Smooth muscle cell (in vitro differentiated cells): ENCODE results near the gene SPDEF. TPM values are rescaled to one million over a fixed set of nuclear protein-coding genes. Genes with fewer than 3 reads are reported as not detected.

Experiments
- DNase-seq: peaks from one replicate; lab custom pipeline; 2025; ENCODE audit not compliant: unreplicated experiment; lab: John Stamatoyannopoulos, UW
- H2AFZ ChIP-seq: fragments of 200-600 bp; sonication (generic); 2 replicates; pipeline ENCODE4 v1.6.0; 2016; ENCODE audit warnings: antibody characterized with exemption, low read depth, mild to moderate bottlenecking
- H3F3A ChIP-seq: fragments of 200-600 bp; sonication (generic); 2 replicates; pipeline ENCODE4 v1.6.0; 2017; ENCODE audit warnings: antibody characterized with exemption, low read depth
- H3K27ac ChIP-seq: fragments of 200-600 bp; sonication (generic); 2 replicates; pipeline ENCODE4 v1.5.1; 2016; ENCODE audit warnings: low read depth, mild to moderate bottlenecking
- H3K27me3 ChIP-seq: fragments of 200-600 bp; sonication (generic); 2 replicates; pipeline ENCODE4 v1.6.1; 2016; ENCODE audit warnings: low read depth, mild to moderate bottlenecking
- H3K36me3 ChIP-seq: fragments of 200-600 bp; sonication (generic); 2 replicates; pipeline ENCODE4 v1.5.1; 2016; ENCODE audit warnings: low read depth
- H3K4me1 ChIP-seq: fragments of 200-600 bp; sonication (generic); 2 replicates; pipeline ENCODE4 v1.5.1; 2016; ENCODE audit warnings: low read depth
- H3K4me2 ChIP-seq: fragments of 200-600 bp; sonication (generic); 2 replicates; pipeline ENCODE4 v1.6.0; 2016; ENCODE audit warnings: mild to moderate bottlenecking
- H3K4me3 ChIP-seq: fragments of 200-600 bp; sonication (generic); 2 replicates; pipeline ENCODE4 v1.5.1; 2016; ENCODE audit warnings: mild to moderate bottlenecking
- H3K79me2 ChIP-seq: fragments of 200-600 bp; sonication (generic); 2 replicates; pipeline ENCODE4 v1.6.0; 2016; ENCODE audit warnings: low read depth, mild to moderate bottlenecking
- H3K9ac ChIP-seq: fragments of 200-600 bp; sonication (generic); 2 replicates; pipeline ENCODE4 v1.6.0; 2016; ENCODE audit warnings: low read depth
- H3K9me3 ChIP-seq: fragments of 200-600 bp; sonication (generic); replicated peaks from 2 replicates; pipeline ENCODE4 v1.5.1; 2016; ENCODE audit warnings: low read depth
- H4K20me1 ChIP-seq: fragments of 200-600 bp; sonication (generic); 2 replicates; pipeline ENCODE4 v1.6.0; 2016; ENCODE audit warnings: low read depth
- CTCF ChIP-seq: fragments of 200-600 bp; sonication (generic); IDR thresholded peaks from 2 replicates; pipeline ENCODE4 v1.5.1; 2017; ENCODE audit warnings: borderline replicate concordance, mild to moderate bottlenecking, antibody characterized with exemption; ENCODE audit not compliant: insufficient read depth, poor library complexity, severe bottlenecking
- WGBS: methylation state at CpG from one replicate; pipeline ENCODE4 v1.1.7; 2016; ENCODE audit warnings: low lambda C conversion rate; 5-methylcytosine and 5-hydroxymethylcytosine counted together
- polyA plus RNA-seq: library from polyadenylated mRNA; unstranded; fragments of >200 nt; fragmentation: Nextera tagmentation; extraction: Ambion mirVana; gene quantifications from 2 replicates; pipeline ENCODE4 v1.2.1, GENCODE V29; 2016
- total RNA-seq: library from RNA; depleted of rRNA; stranded (reverse); fragments of >200 nt; gene quantifications from 2 replicates; pipeline ENCODE4 v1.2.3, GENCODE V29; 2014

Gene SPDEF
- total and polyA plus RNA-seq, 2 experiments from 2014 or later = 0.16 TPM; not detected in 1

GRCh38 chr6:34572021-34572420, 15.9 kb upstream of the SPDEF start:
- Histone ChIP-seq H4K20me1 (no peaks in the 10 kb centered on the region), H3K27ac (no peak overlapping the region), H3K4me2 (no peak overlapping the region), H3K36me3 (no peaks in the 10 kb centered on the region), H2AFZ (no peak overlapping the region), H3K4me1 (no peaks in the 10 kb centered on the region), H3F3A (no peaks in the 10 kb centered on the region), H3K79me2 (no peaks in the 10 kb centered on the region), H3K9me3 (no peaks in the 10 kb centered on the region), H3K9ac (no peak overlapping the region), H3K4me3 (no peak overlapping the region), H3K27me3 (no peaks in the 10 kb centered on the region)
- no peak for TF ChIP-seq CTCF
- no peak for DNase-seq
- 89% methylated on average over 16 of the region's 16 CpGs for WGBS

GRCh38 chr6:34571388-34571787, 15.3 kb upstream of the SPDEF start:
- Histone ChIP-seq H3K79me2 (no peaks in the 10 kb centered on the region), H3K27me3 (no peaks in the 10 kb centered on the region), H3K9me3 (no peaks in the 10 kb centered on the region), H3K4me3 (no peak overlapping the region), H3F3A (no peaks in the 10 kb centered on the region), H3K27ac (no peak overlapping the region), H2AFZ (no peak overlapping the region), H4K20me1 (no peaks in the 10 kb centered on the region), H3K9ac (no peak overlapping the region), H3K36me3 (no peaks in the 10 kb centered on the region), H3K4me2 (no peak overlapping the region), H3K4me1 (no peaks in the 10 kb centered on the region)
- DNase-seq = no peak
- WGBS = 88% methylated on average over 9 of the region's 9 CpGs
- no peak for TF ChIP-seq CTCF

- no peak overlapping the region for H3K4me3 ChIP-seq
- no peak overlapping the region for H3K4me2 ChIP-seq
- no peaks in the 10 kb centered on the region for H3K9me3 ChIP-seq
- WGBS = 92% methylated on average over 21 of the region's 21 CpGs
- H3K27me3 ChIP-seq = no peaks in the 10 kb centered on the region
- no peak for TF ChIP-seq CTCF
- H3K4me1 ChIP-seq = no peaks in the 10 kb centered on the region
- H3F3A ChIP-seq = no peaks in the 10 kb centered on the region
- no peak overlapping the region for H2AFZ ChIP-seq
- no peak overlapping the region for H3K27ac ChIP-seq
- no peaks in the 10 kb centered on the region for H4K20me1 ChIP-seq
- no peak for DNase-seq
- no peaks in the 10 kb centered on the region for H3K36me3 ChIP-seq
- H3K9ac ChIP-seq = no peak overlapping the region
- no peaks in the 10 kb centered on the region for H3K79me2 ChIP-seq
These were observed 14.1 kb upstream of the SPDEF start for GRCh38 chr6:34570066-34570833.

- Histone ChIP-seq H4K20me1 (no peaks in the 10 kb centered on the region), H3K4me3 (no peak overlapping the region), H3K79me2 (no peaks in the 10 kb centered on the region), H3K4me2 (no peak overlapping the region), H3K27me3 (no peaks in the 10 kb centered on the region), H2AFZ (no peak overlapping the region), H3K36me3 (no peaks in the 10 kb centered on the region), H3K9me3 (no peaks in the 10 kb centered on the region), H3K4me1 (no peaks in the 10 kb centered on the region), H3K27ac (no peak overlapping the region), H3K9ac (no peak overlapping the region), H3F3A (no peaks in the 10 kb centered on the region)
- TF ChIP-seq CTCF = no peak
- no peak for DNase-seq
- 91% methylated on average over 5 of the region's 5 CpGs for WGBS
These were observed 13.3 kb upstream of the SPDEF start for GRCh38 chr6:34569361-34569973.
